GM12875 (cell line): ENCODE results near the gene GYPC.
"Not testable (repeated sequence)": the region's sequence is repeated elsewhere in the genome, so short reads cannot be mapped to it uniquely, and the experiment has no call there.

Experiments
- H3K4me3 ChIP-seq: one replicate; pipeline ENCODE4 v1.5.1; 2011; ENCODE audit warnings: low read depth, low read length, control low read depth
- TF ChIP-seq, protein P1 (sequence below): IDR thresholded peaks from 2 replicates; pipeline ENCODE4 v1.5.1; 2011; ENCODE audit warnings: low read depth, mild to moderate bottlenecking, control low read depth, inconsistent platforms, low read length, moderate library complexity, borderline replicate concordance; ENCODE audit not compliant: insufficient read depth

Gene GYPC

DNA sequence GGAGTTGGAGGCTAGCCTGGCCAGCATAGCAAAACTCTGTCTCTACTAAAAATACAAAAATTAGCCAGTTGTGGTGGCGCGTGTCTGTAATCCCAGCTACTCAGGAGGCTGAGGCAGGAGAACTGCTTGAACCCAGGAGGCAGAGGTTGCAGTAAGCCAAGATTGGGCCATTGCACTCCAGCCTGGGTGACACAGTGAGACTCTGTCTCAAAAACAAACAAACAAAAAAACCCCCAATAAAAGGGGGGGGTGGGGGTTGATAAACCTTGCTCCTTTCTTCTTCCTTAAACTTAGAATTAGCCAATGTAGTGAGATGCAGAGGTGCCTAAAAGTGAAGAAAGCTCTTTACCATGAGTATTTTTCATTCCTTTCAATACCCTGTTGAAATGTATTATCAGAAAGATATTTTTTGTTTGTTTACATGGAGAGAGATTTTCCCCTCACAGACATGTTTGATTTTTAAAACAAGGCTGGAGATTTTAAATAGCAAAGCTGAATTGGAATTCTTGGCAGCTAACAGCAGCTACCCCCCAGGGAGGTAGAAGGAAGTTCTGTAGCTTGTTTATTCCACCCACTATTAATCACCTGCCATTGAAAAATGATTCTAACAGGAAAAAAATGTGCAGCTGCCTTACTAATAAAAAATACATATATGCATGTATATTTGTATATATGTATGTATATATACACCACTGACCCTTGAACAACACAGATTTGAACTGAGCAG is 48.6 kb downstream of the GYPC start:
- TF ChIP-seq, protein P1, sequence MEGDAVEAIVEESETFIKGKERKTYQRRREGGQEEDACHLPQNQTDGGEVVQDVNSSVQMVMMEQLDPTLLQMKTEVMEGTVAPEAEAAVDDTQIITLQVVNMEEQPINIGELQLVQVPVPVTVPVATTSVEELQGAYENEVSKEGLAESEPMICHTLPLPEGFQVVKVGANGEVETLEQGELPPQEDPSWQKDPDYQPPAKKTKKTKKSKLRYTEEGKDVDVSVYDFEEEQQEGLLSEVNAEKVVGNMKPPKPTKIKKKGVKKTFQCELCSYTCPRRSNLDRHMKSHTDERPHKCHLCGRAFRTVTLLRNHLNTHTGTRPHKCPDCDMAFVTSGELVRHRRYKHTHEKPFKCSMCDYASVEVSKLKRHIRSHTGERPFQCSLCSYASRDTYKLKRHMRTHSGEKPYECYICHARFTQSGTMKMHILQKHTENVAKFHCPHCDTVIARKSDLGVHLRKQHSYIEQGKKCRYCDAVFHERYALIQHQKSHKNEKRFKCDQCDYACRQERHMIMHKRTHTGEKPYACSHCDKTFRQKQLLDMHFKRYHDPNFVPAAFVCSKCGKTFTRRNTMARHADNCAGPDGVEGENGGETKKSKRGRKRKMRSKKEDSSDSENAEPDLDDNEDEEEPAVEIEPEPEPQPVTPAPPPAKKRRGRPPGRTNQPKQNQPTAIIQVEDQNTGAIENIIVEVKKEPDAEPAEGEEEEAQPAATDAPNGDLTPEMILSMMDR = no peak

DNA sequence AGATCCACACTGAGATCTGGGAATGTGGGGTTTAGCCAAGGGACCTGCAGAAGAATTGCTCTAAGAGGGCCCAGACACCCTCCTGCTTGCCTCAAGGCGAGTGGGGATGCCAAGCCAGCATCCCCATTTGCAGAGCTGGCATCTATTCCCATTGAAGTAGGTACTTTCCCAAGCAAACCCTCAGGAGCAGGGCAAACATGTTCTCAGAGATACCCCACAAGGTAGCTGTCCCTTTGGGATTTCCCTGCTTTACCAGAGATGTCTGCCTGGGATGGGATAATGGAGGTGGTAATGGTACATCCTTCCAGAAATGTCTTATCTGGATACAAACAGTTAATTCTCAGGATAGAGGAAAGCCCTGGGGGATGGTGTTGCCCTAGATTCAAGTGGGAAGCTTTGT is 51.2 kb downstream of the GYPC start:
- TF ChIP-seq, protein P1 = no peak
- H3K4me3 ChIP-seq = no peak overlapping the region

More for the DNA sequence above, 48.6 kb downstream of the GYPC start:
- H3K4me3 ChIP-seq = no peak overlapping the region

DNA sequence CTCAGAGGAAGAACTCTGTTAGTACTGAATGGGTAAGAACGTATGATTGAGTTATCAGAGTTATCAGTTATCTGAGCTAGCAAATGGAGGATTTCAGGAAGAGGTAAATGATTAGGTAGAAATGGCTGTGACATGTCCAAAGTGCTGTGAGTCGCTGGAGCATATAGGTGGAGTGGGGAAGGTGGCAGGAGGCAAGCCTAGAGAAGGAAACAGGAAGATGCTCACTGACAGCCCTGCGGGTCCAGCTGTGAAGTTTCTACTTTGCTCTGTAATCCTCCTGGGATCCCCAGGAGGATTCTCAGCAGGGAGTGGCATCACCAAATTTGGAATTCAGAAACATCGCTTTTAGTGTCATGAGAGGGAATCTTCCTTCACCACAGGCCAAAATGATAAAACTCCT is 52.0 kb downstream of the GYPC start:
- H3K4me3 ChIP-seq = no peak overlapping the region
- TF ChIP-seq, protein P1 = no peak

DNA sequence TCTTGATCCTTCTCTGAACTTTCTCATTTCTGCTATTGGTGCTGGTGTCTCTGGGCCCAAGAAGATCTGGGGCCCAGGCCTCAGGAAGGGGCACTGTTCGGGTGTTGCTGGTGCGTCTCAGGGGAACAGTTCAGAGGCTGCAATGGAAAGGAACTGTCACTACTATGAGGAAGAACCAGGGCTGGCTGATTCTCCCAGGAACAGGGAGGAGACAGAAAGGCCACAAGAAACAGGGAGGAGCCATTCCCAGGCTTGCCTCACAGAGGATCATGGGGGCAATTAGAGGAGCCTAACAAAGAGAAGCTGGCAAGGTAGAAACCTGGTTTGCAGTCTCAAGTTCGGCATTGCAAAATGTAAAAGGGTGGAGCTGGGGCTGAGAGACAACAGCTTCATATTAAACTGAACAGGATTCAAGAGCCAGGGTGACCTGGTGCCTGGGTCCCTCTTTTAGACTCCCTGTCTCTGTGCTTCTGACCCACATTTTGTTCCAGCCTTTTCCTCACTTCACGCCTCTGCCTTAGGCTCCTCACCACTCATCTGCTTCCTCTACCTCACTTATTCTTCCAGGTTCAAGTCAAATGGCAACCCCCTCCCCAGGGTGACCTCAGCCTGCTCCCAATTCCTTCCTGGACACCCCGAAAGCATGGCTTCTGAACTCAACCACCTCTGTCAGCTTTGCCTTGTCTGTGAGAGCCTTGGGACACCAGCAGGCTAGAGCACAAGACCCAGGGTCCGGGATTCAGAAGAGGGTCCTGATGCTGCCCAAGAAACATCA is 58.4 kb downstream of the GYPC start:
- TF ChIP-seq, protein P1 = no peak
- no peak overlapping the region for H3K4me3 ChIP-seq

DNA sequence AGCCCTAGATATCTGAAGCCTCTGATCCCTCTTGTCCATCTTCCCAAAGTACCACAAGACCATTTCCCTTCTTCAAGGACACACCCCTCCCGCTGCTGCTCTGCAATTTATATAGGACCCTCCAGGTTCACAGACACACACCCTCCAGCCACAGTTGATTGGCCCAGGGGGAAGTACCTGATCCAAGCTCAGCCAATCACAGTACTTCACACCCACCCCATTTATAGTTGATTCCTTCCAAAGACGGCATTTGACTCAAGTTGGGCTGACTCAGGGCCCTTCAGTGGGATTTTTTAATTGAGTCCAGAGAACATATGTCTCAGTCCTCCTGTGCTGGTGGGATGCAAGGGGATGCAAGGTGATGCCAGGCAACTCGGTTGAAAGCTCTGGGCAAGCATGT is 59.2 kb downstream of the GYPC start:
- TF ChIP-seq, protein P1 = no peak
- no peak overlapping the region for H3K4me3 ChIP-seq

DNA sequence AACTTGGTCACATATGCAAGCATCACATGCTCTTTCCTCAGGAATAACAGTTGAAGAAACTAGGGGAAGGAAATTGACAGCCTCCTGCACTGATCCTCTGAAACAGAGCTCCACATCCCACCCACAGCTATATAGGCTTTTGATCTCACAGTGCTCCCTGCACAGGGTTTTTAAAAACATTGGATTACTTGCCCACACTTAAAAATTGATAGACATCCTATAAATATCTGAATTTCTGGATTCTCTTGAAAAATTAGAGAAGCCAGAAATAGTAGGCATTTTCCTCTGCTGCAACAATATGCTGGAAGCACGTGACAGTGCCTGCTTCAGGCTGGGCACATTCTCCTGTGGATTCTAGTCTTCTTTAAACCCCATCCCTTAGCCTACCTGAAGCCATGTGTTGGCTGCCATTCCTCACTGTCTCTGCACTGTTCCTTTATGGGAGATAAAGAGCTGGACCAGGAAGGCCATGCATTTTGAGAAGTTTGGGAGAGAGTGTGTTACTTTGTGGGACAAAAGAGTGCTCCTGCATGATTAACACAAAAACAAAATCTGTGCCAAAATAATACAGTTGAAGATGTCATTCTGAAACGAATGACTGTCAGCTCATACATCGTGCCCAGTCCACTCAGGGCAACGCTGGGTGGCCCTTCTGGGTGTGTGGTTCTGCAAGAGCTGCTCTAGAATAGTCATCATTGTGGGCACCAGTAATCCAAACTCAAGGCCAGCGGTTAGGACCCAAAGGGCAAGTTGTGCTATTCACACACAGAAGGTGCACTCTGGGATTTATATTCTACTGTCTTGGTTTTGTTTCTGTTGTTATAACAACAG is 59.8 kb downstream of the GYPC start:
- TF ChIP-seq, protein P1 = no peak

DNA sequence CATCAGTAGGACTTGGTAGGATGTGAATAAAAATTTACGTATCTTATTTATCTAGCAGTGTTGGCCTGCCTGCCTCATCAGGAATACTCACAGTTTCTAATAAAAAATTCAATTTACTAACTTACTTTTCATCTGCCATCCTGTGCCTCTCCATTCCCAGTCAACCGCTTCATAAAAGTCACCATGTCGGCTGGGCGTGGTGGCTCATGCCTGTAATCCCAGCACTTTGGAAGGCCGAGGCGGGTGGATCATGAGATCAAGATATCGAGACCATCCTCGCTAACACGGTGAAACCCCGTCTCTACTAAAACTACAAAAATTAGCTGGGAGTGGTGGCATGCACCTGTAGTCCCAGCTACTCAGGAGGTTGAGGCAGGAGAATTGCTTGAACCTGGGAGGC is 61.3 kb downstream of the GYPC start:
- H3K4me3 ChIP-seq = not testable (repeated sequence)

More for the DNA sequence above, 59.8 kb downstream of the GYPC start:
- H3K4me3 ChIP-seq = no peak overlapping the region
